Epithelial cell of prostate (primary cell): Measurements from ENCODE around the gene PPP1CB.

Source experiments
- DNase-seq: peaks from one replicate; pipeline ENCODE4 v3.0.0-alpha.2; 2011; ENCODE audit warnings: low read depth, low spot score
- H3K27ac ChIP-seq: fragments of 450-650 bp; 2 replicates; pipeline ENCODE4 v1.5.1; 2017; ENCODE audit warnings: mild to moderate bottlenecking

The PPP1CB gene

DNA sequence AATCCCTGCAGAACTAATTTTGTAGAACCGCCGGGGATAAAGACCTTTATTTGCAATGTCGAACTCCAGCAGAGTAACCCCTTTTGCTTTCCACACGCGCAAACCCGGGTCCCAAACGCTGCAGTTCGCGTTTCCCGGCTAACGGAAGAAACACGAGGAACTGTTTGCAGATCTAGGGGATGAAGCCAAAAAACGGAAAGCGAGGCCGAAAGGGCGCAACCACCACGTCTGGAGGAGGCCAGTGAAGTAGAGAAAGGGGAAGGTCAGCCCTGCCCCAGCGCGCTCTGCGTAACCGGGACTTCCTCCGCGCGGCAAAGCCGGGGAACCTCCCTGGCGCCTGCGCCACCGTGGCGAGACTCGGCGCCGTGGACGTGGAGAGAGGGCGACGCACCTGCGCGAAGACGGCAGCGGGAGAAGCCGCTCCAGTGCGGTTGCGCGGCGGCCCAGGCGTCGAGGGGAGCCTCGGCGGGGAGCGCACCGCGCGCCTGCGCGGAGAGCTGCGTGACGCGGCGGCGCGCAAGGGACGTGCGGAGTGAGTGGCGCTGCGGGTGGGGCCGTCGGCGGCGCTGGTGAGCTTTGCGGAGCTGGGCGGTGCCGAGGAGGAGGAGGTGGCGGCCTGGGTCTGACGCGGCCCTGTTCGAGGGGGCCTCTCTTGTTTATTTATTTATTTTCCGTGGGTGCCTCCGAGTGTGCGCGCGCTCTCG lies at the start of gene PPP1CB:
PPP1CB (plus strand) TSS at position 579 of the 704 bp plus-strand sequence. CDS start 295 bp downstream, outside the sequence.
- peak within 1 kb of the TSS; percentile 95 for H3K27ac ChIP-seq

DNA sequence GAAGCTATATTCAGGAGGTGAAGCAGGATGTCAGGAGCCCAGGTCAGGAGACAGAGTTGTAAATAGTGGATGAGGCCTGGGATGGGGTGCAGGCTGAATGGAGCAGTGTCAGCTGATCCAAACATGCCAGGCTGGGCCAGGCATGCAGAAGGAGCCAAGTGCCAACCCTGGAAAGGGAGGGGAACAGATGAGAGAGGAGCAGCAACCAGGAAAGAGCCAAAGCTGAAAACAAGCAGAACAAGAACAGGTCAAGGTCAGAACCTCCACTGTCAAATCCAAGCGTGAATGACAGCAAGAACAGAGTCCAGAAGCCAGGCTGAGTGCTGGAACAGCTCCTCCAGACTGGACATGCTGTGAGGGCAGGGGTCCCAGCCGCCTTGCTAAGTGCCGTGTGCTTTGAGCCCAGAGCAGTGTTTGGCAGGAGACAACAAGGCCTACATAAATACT lies 49.2 kb upstream of the PPP1CB start:
- no peak for DNase-seq
- no peak overlapping the region for H3K27ac ChIP-seq

More for the DNA sequence above, at the start of gene PPP1CB:
- peak; percentile 83 for DNase-seq

DNA sequence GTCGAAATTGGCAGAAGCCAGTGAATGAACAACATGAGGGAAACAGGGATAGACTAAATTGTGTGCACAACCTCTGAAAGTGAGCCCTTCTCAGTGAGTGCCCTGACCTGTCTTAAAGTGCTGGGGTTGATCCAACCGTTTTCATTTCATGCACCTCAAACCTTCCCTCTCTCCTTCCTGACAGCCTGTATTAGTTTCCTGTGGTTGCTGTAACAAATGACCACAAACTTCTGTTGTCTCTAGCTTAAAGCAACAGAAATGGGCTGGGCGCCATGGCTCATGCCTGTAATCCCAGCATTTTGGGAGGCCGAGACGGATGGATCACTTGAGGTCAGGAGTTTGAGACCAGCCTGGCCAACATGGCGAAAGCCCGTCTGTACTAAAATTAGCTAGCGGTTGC lies 48.8 kb upstream of the PPP1CB start:
- H3K27ac ChIP-seq, result no peak overlapping the region
- no peak for DNase-seq

DNA sequence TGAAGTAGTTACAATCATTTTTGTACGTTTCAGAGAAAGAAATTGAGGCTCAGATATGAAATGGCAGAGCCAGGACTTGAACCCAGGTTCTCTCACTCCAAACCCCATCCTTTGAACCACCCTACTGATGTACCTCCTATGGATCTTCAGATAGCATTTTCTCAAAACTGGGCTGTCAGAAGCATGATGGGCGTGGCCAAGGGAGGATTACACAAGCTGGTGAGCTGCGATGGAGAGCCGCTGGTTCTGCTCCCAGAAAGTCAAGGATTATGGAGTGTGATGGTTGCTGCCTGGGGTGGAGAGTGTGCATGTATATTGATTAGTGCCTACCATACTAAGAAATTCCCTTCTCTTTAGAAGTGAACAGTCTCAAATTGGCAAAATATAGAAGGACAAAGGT lies 47.0 kb upstream of the PPP1CB start:
- H3K27ac ChIP-seq, result no peak overlapping the region
- DNase-seq, result no peak

DNA sequence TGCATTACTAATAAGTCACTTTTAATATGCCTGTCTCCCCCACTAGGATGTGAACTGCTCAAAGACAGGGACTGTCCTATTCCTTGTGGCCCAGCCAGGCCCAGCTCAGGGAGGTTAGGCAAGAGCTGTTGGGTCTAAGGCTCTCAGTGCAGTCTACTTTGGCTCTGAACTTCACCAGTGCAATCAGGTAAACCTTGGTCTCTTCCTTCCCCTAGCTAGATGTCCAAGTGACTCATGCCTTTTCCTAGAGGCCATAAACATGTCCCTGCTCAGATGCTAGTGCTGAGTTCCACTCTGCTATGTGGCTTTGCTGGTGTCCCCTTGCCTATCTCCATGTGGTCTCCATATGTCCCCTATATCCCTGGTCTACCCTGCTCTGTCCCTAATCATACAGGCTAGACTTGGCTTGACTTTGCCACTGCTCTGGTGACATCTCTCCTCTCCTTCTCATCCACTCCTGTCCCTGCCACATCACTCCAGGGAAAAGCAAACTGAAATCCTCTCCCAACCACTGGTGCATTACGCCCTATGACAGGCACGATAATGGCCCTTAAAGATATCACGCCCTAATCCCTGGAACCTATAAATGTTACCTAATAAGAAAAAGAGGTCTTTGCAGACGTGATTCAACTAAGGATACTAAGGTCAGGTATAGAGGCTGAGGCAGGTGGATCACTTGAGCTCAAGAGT lies 45.7 kb upstream of the PPP1CB start:
- H3K27ac ChIP-seq, result no peak overlapping the region
- no peak for DNase-seq

DNA sequence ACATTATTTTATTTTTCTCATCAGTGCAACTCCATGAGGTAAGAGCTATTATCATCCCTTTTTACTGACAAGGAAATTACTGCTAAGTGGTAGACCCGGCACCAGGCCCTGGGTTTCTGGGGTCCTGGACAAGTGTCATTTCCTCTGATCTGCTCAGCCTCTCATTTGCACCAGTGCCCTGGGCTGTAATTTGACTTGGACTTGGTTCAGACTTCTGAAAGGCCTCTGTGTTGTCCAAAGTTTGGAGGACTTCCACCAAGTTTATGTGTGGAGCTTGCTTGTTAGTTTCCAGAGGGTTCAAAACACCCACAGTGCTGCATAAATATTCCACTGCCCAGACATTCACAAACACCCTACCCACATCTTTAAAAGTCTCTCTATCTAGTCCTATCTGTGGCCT lies 44.0 kb upstream of the PPP1CB start:
- no peak for DNase-seq
- H3K27ac ChIP-seq, result no peak overlapping the region

DNA sequence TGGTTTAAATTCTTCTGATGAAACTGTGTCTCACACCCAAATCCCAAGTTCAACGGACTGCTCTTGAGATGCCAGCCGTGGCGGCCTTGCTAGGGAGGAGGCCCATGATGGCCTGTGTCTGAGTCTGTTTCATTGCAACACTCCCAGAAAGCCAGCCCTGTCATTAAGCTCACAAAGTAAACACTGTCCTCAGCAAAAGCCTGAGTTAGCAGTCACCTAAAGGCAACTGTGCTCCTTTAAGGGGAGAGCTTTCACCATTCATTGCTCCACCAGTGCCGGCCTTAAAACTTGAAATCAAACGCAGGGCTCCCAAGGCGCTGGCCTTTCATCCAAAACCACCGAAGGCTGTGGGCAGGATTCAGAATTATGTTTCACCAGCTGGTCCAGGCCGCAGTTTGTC lies 42.5 kb upstream of the PPP1CB start:
- DNase-seq, result no peak
- H3K27ac ChIP-seq, result no peak overlapping the region

DNA sequence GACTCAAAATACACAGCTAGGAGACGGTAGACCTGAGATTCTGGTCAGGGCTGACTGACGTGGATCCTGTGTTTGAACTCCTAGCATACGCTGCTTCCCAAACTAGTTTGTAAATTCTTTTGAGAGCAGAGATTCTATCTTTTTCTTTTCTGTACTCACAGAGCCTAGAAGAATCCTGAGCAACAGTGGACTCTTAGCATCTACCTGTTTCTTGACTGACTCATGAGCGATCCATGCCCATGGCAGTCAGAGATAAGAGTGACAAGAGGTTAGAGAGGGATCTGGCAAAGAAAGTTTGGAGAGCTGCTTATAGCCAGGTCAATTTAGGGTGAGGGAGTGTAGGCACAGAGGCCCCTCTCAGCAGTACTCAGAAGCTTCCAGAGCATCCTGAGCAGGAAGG lies 41.1 kb upstream of the PPP1CB start:
- no peak overlapping the region for H3K27ac ChIP-seq
- no peak for DNase-seq

DNA sequence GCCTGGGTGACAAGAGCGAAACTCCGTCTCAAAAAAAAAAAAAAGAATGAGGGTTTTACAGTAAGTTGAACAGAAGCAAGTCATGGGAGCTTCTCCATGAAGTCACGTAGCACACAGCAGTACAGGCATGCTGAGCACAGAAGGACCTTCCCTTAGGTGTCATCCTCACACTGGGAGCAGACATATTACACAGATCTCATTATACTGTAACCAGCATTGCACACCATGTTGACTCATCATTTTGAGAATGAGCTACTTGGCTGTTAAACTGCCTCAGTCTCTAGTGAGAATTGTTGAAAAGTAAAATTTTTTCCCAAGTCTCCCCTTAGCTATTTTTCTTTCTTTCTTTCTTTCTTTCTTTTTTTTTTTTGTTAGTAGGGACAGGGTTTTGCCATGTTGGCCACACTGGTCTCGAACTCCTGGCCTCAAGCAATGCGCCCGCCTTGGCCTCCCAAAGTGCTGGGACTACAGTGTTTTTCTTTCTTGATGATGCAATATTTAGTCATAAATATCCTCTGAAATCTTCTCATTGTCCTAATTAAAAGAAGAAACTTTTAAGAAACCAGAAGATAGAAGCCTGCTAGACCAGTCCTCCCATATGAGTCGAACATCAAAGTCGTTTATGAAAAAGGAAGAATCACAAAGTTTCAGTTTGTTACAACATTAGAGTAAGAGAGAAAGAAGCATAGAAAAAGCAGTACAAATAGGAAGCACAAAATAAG lies 37.9 kb upstream of the PPP1CB start:
- peak overlapping the region; percentile 92 for H3K27ac ChIP-seq
- peak; percentile 61 for DNase-seq

DNA sequence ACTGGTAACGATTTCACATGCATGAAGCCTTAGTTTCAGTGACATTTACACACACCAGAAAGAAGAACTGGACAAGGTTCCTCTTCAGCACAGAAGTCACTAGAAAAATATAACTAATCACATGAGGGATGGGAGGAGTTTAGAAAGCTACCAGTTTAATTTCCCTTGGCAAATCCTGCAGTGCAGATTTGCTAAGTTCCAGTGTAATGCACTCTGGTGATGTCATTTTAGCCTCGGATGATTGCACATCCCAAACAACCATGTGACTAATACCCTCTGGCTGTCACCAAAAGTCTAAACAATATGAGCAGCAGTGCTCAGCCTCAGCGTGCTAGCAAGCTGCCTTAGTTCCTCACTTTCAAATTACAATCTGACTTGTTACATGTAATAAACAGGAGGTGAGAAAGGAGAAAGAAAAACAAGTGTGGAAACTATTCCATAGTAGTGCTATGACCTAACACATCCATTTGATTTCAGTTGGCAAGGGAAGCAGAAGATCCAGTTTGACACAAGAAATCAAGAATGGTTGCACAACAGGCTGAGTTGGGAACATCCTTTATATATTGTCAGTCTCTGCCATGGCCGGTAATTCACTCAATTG lies 35.3 kb upstream of the PPP1CB start:
- peak overlapping the region; percentile 92 for H3K27ac ChIP-seq
- DNase-seq, result peak; percentile 95

DNA sequence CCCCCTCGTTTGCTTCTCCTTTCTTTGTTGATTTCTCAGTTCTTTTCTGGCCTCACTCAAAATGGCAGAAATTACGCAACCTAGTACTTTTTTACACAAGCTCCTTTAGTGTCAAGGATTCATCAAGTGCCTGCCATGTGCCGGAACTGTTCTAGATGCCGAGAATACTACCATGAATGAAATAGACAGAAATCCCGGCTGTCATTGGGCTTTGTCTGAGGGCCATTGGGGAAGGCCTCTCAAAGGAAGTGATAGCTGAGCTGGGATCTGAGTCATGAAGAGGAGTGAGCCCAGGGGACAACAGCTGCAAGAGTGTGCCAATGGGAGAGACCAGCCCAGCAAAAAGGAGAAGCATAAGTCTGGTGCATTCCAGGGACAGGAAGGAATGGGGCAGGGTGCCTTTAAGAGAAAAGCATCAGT lies 34.3 kb upstream of the PPP1CB start:
- peak; percentile 50 for DNase-seq

DNA sequence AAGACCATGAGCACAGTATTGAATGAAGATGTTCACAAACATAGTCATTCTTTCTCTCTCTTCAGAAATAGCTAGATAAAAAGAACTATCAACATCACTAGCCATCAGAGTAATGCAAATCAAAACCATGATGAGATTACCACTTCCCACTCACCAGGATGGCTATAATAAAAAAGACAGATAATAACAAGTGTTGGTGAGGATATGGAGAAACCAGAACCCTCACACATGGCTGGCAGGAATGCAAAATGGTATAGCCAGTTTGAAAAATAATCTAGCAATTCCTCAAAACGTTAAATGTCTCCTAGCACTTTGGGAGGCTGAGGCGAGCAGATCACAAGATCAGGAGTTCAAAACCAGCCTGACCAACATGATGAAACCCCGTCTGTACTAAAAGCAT lies 31.3 kb upstream of the PPP1CB start:
- no peak for DNase-seq
- no peak overlapping the region for H3K27ac ChIP-seq

More for the DNA sequence above, 34.3 kb upstream of the PPP1CB start:
- peak overlapping the region; percentile 92 for H3K27ac ChIP-seq

DNA sequence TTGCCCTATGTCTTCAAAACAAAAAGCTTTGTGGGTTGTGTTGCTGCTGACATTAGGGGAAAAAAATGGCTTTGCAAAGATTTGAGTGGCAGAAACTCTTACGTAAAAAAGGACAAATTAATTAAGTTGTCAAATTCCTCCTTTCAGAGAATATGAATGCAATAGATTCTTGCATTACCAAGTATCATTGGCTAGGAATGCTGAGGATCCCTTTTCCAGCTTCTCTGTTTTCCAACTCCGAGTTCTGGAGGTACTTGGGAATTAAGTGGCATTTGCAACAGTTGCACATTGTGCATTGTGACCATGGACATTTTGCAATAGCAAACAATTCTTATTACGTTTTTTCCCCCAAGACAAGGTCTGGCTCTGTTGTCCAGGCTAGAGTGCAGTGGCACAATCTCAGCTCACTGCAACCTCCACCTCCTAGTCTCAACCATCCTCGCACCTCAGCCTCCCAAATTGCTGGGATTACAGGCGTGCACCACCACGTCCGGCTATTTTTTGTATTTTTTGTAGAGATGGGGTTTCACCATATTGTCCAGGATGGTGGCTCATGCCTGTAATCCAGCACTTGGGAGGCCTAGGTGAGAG lies 29.9 kb upstream of the PPP1CB start:
- DNase-seq, result no peak

DNA sequence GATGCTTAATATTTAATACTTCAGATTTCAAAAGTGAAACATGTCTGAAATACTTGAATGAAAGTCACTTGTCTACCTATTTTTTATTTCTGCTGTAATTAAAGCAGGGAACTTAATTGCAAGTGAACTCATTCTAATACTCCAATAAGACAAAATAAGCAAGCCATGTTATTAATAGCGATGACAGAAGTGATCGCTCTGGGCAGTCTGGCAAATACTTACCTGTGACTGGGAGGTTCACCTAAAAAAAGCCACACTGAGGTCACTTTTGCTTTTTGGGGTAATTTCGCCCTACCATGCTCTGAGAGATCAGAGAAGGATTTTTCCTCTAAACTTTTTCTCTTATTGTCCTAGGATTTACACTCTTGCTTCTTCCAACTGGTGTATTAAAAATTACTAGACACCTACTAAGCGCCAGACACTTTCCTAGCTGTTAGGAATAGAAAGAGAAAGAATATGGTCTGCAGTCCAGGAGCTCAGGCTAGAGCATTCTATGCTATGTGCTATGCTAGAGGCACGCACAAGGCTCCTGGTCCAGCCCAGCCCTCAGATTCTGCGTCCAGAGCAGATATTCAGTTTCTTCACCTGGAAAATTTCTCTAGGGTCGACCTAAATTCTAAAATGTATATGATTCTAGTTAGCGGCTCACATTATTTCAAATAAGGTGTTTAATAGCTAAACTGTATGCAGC lies 26.5 kb upstream of the PPP1CB start:
- no peak overlapping the region for H3K27ac ChIP-seq
- no peak for DNase-seq

More for the DNA sequence above, 29.9 kb upstream of the PPP1CB start:
- H3K27ac ChIP-seq, result no peak overlapping the region

DNA sequence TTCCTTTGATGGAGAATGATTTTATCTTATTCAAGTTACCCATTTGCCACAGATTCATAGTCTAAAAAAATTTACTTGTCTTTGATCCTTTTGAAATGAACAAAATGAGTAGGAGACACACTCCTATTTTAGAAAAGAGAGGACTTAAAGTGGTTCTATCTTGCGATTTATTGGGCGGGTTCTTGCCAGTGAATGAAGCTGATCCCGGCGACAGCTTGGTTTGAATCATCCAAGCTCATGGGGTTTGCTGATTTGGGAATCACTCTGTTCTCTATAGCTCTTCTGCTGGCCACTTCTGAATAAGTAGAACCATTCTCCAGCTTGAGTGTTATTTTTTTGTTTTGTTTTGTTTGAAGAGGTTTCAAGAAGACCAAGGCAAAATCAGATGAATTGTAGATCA lies 25.5 kb upstream of the PPP1CB start:
- no peak for DNase-seq
- H3K27ac ChIP-seq, result no peak overlapping the region

DNA sequence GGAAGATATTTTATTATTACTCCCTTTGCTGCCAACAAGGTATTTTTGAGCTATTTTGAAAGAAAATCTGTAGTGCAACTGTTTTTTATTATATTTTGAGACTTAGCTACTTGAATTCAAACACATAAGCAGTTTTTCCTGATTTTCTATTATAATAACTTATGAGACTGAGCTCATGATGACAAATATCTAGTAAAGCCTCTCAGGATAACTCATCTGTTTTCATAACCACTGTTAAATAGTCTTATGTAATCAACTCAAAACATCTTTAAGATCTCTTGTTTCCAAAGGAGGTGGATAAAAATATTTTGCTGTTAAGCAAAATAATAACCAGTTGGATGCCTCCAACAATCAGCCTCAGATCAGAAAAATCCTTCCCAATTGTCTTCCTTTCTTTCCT lies 21.9 kb upstream of the PPP1CB start:
- no peak overlapping the region for H3K27ac ChIP-seq
- no peak for DNase-seq

DNA sequence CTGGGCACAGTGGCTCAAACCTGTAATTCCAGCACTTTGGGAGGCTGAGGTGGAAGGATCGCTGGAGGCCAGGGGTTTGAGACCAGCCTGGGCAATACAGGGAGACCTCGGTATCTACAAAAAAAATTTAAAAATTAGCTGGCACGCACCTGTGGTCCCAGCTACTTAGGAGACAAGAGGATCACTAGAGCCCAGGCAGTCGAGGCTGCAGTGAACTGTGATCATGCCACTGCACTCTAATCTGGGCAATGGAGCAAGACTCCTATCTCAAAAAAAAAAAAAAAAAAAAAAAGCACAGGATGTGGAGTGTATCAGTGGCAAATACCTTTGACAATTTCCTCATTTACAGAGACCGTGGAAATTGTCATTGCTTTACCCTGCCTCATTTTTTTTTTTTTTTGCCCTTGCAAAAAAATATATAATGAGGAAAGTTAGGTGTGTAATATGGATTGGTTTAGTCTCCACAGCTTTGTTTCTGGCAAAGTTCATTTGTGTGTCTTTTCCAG lies 20.9 kb upstream of the PPP1CB start:
- DNase-seq, result no peak
- H3K27ac ChIP-seq, result no peak overlapping the region

DNA sequence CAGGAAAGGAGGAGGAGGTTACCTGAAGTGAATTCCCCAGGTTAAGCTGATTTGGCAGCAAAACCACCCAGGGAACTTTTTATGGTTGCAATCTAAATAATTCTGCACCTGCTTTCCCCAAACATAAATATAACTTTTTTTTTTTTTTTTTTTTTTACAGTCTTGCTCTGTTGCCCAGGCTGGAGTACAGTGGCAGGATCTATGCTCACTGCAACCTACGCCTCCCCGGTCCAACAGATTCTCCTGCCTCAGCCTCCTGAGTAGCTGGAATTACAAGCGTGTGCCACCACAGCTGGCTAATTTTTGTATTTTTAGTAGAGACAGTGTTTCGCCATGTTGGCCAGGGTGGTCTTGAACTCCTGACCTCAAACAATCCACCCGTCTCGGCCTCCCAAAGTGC lies 16.1 kb upstream of the PPP1CB start:
- DNase-seq, result no peak

DNA sequence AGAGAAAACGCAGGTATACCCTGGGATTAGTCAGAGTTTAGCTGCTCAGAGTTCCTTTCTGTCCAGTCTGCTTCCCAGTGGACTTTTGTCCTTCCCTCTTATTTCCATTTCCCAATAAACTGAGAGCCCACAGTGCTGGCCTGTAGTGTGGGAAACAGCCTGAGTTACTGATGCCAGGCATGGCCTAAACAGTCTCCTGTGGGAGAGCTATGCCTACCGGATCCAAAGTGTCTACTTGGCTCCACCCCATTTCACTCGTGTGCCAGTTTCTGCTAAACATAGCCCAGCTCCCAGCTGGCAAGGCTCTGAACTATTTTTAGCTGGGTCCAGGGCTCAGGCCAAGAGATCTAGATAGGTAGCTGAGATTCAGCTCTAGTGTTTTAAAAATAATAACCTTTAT lies 15.6 kb upstream of the PPP1CB start:
- no peak overlapping the region for H3K27ac ChIP-seq
- no peak for DNase-seq

More for the DNA sequence above, 16.1 kb upstream of the PPP1CB start:
- no peak overlapping the region for H3K27ac ChIP-seq

DNA sequence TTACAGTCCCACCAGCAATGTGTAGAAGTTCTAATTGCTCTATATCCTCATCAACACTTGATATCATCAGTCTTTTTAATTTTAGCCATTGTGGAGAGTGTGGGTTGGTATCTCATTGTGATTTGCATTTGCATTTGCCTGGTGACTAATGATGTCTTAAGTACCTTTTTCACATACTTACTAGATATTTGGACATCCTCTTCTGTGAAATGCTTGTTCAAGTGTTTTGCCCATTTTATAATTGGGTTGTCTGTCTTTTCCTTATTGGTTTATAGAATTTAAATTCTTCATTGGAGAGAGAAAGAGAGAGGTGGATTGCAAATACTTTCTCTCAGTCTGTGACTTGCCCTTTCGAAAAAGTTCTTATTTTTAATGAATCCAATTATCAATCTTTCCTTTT lies 14.0 kb upstream of the PPP1CB start:
- DNase-seq, result no peak
- no peak overlapping the region for H3K27ac ChIP-seq
